GM23248 (cell line): Measurements from ENCODE around the gene TMEM151B.

Source experiments
- EZH2 ChIP-seq: fragments of 200-600 bp; sonication (generic); IDR thresholded peaks from 2 replicates; pipeline ENCODE4 v1.6.1; 2018; ENCODE audit warnings: antibody characterized with exemption, mild to moderate bottlenecking; ENCODE audit not compliant: insufficient read depth, poor library complexity, severe bottlenecking
- EZH2phosphoT487 ChIP-seq: fragments of 200-600 bp; sonication (generic); IDR thresholded peaks from 2 replicates; pipeline ENCODE4 v1.6.1; 2018; ENCODE audit warnings: antibody characterized with exemption, moderate library complexity, mild to moderate bottlenecking, low read depth; ENCODE audit not compliant: insufficient read depth

DNA sequence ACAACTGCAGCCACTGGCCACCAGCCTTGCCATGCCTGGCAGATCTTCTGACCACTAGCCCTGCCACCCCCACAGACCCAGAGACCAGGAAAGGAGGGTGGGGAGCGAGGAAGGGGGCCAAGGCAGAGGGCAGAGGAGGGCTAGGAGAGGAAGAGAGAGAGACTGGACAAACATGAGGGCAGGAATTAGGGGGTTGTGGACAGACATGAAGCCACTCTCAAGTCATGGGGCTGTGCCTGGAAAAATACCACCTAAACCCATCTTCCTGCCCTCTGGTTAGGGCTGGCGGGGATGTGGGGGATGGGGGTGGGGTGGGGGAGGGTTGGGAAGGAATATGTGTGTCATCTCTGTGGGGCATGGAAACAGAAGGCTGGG lies 48.3 kb upstream of the TMEM151B start:
- TF ChIP-seq EZH2 (no peak), EZH2phosphoT487 (no peak)
